Ishikawa (cell line): ENCODE data around the gene RAD51C.

Experiments used
- CEBPB ChIP-seq: IDR thresholded peaks from 2 replicates; pipeline ENCODE4 v1.6.1; 2012
- CREB1 ChIP-seq: IDR thresholded peaks from 2 replicates; pipeline ENCODE4 v1.6.1; 2012; ENCODE audit warnings: low read depth
- EGR1 ChIP-seq: IDR thresholded peaks from 2 replicates; pipeline ENCODE4 v1.6.1; 2012
- EP300 ChIP-seq: IDR thresholded peaks from 2 replicates; pipeline ENCODE4 v1.6.1; 2012; ENCODE audit warnings: borderline replicate concordance
- FOXM1 ChIP-seq: IDR thresholded peaks from 2 replicates; pipeline ENCODE4 v1.6.1; 2012; ENCODE audit warnings: low read depth, borderline replicate concordance
- RAD21 ChIP-seq: IDR thresholded peaks from 2 replicates; pipeline ENCODE4 v1.6.1; 2012; ENCODE audit warnings: low read depth
- REST ChIP-seq: IDR thresholded peaks from 2 replicates; pipeline ENCODE4 v1.6.1; 2012; ENCODE audit warnings: low read depth, mild to moderate bottlenecking
- TAF1 ChIP-seq: IDR thresholded peaks from 2 replicates; pipeline ENCODE4 v1.6.1; 2012; ENCODE audit warnings: low read depth, mild to moderate bottlenecking
- TCF12 ChIP-seq: IDR thresholded peaks from 2 replicates; pipeline ENCODE4 v1.6.1; 2012; ENCODE audit warnings: low read depth
- TEAD4 ChIP-seq: IDR thresholded peaks from 2 replicates; pipeline ENCODE4 v1.6.1; 2012
- YY1 ChIP-seq: IDR thresholded peaks from 2 replicates; pipeline ENCODE4 v1.6.1; 2012; ENCODE audit warnings: low read depth
- ZBTB7A ChIP-seq: IDR thresholded peaks from 2 replicates; pipeline ENCODE4 v1.6.1; 2012; ENCODE audit warnings: low read depth
- TF ChIP-seq, protein P1 (sequence below): IDR thresholded peaks from 2 replicates; pipeline ENCODE4 v1.6.1; 2012

GRCh38 chr17:58722274-58722673, 29.9 kb downstream of the RAD51C start:
- TF ChIP-seq EGR1 (no peak), FOXM1 (no peak), EP300 (no peak), TCF12 (no peak), TAF1 (no peak), YY1 (no peak), RAD21 (no peak), CREB1 (no peak), REST (no peak), CEBPB (no peak), ZBTB7A (no peak), TEAD4 (no peak)
- TF ChIP-seq, protein P1, sequence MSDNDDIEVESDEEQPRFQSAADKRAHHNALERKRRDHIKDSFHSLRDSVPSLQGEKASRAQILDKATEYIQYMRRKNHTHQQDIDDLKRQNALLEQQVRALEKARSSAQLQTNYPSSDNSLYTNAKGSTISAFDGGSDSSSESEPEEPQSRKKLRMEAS = no peak
